GM18858 (cell line): Measurements from ENCODE around the gene ZSWIM7.
"Not testable (repeated sequence)": the region's sequence is repeated elsewhere in the genome, so short reads cannot be mapped to it uniquely, and the experiment has no call there.

Experiments used
- ATAC-seq: cut with Tn5 transposase; IDR thresholded peaks from one replicate; pipeline ENCODE4 v1.9.1; 2021; ENCODE audit not compliant: unreplicated experiment

Gene ZSWIM7

GRCh38 chr17:15958484-15958854, 41.0 kb downstream of the ZSWIM7 start:
- ATAC-seq, result no peak

GRCh38 chr17:15957608-15958307, 41.7 kb downstream of the ZSWIM7 start:
- ATAC-seq, result no peak

- no peak for ATAC-seq
Measured at GRCh38 chr17:15957206-15957605, 42.3 kb downstream of the ZSWIM7 start.

- ATAC-seq, result no peak
Measured at GRCh38 chr17:15955793-15956541, 43.5 kb downstream of the ZSWIM7 start.

- no peak for ATAC-seq
Measured at GRCh38 chr17:15954222-15954621, 45.3 kb downstream of the ZSWIM7 start.

- ATAC-seq, result no peak
Measured at GRCh38 chr17:15952916-15953790, 46.4 kb downstream of the ZSWIM7 start.

- no peak for ATAC-seq
Measured at GRCh38 chr17:15952048-15952532, 47.4 kb downstream of the ZSWIM7 start.

GRCh38 chr17:15951368-15952047, 48.0 kb downstream of the ZSWIM7 start:
- ATAC-seq, result no peak

- no peak for ATAC-seq
Measured at GRCh38 chr17:15947976-15948752, 51.3 kb downstream of the ZSWIM7 start.

GRCh38 chr17:15947271-15947670, 52.2 kb downstream of the ZSWIM7 start:
- ATAC-seq, result no peak

- ATAC-seq, result no peak
Measured at GRCh38 chr17:15946611-15947120, 52.8 kb downstream of the ZSWIM7 start.

GRCh38 chr17:15945527-15946191, 53.8 kb downstream of the ZSWIM7 start:
- ATAC-seq, result no peak

GRCh38 chr17:15944759-15945526, 54.6 kb downstream of the ZSWIM7 start, which contains the start of gene ADORA2B:
Gene ADORA2B (plus strand): TSS chr17:15945130. CDS start chr17:15945249, 119 bp downstream.
- peak; percentile 47 for ATAC-seq

GRCh38 chr17:15943971-15944758, 55.3 kb downstream of the ZSWIM7 start:
- ATAC-seq, result no peak

- no peak for ATAC-seq
Measured at GRCh38 chr17:15942207-15942833, 57.2 kb downstream of the ZSWIM7 start.

GRCh38 chr17:15941781-15942180, 57.7 kb downstream of the ZSWIM7 start:
- no peak for ATAC-seq

- not testable (repeated sequence) for ATAC-seq
Measured at GRCh38 chr17:15936481-15936880, 63.0 kb downstream of the ZSWIM7 start.
